K562 (cell line): Measurements from ENCODE around the gene TPD52L1. TPM values are rescaled to one million over a fixed set of nuclear protein-coding genes. Genes with fewer than 3 reads are reported as not detected.

Source experiments
- ATAC-seq: fragments of 200-7000 bp; cut with Tn5 transposase; 3 replicates; pipeline ENCODE4 v1.9.1; 2020; ENCODE audit warnings: moderate library complexity
- BruUV-seq: library from RNA; stranded (reverse); fragments of 400-500 nt; replicated peaks from 2 replicates; lab custom pipeline; 2021; lab: Mats Ljungman, UMichigan
- CTCF ChIA-PET: fragments of 300-600 bp; formaldehyde crosslinking; extraction: SDS; loops from one replicate; lab custom pipeline; 2021; ENCODE audit warnings: low intra/inter-chr PET ratio; lab: Yijun Ruan, JAX
- POLR2A ChIA-PET: fragments of 300-600, 350-650 bp; sonication (Branson Sonifier 250); formaldehyde crosslinking; extraction: SDS; loops from one replicate; lab custom pipeline; 2021; ENCODE audit warnings: antibody characterized with exemption, inconsistent platforms; lab: Yijun Ruan, JAX
- DNase-seq, 4 experiments: peaks; one replicate each; pipeline versions ENCODE4 v3.0.0 to v3.0.0-alpha.2; 2011 to 2018; ENCODE audit warnings: low spot score in 3 of 4, mixed read lengths in 3 of 4; ENCODE audit errors: extremely low read depth in 1 of 4
- FAIRE-seq: peaks from 2 replicates; lab custom pipeline; 2011; peaks lifted over from hg19 to GRCh38; lab: Jason Lieb, UNC
- H2AFZ ChIP-seq: 2 replicates; pipeline ENCODE4 v1.6.0; 2011; ENCODE audit warnings: low read depth, low read length, control low read depth, inconsistent platforms
- H3K27ac ChIP-seq: fragments of 200-600 bp; 3 replicates; pipeline ENCODE4 v1.8.0; 2011; ENCODE audit warnings: low read depth, mild to moderate bottlenecking, control low read depth, inconsistent platforms, low read length, moderate library complexity, mixed read lengths; ENCODE audit errors: extremely low read depth
- H3K27me3 ChIP-seq, 2 experiments: fragments of 300-600 bp in 1 of 2; 2 replicates in 1 of 2; 3 replicates in 1 of 2; pipeline versions ENCODE4 v1.6.0 to v1.8.0; 2011; ENCODE audit warnings: inconsistent platforms in 2 of 2, low read length in 2 of 2, mild to moderate bottlenecking in 1 of 2, mixed read lengths in 1 of 2, moderate library complexity in 1 of 2; ENCODE audit not compliant: control insufficient read depth in 2 of 2, insufficient read depth in 2 of 2
- H3K36me3 ChIP-seq: fragments of 300-600 bp; 3 replicates; pipeline ENCODE4 v1.8.0; 2011; ENCODE audit warnings: mild to moderate bottlenecking, low read length, inconsistent platforms; ENCODE audit not compliant: control insufficient read depth, insufficient read depth
- H3K4me1 ChIP-seq, 2 experiments: fragments of 200-600 bp in 1 of 2; replicated peaks in 1 of 2; 2 replicates in 1 of 2; 3 replicates in 1 of 2; pipeline versions ENCODE4 v1.5.1 to v1.8.0; 2011; ENCODE audit warnings: inconsistent platforms in 2 of 2, low read length in 2 of 2, mild to moderate bottlenecking in 1 of 2, mixed read lengths in 1 of 2, moderate library complexity in 1 of 2; ENCODE audit not compliant: control insufficient read depth in 2 of 2, insufficient read depth in 2 of 2
- H3K4me2 ChIP-seq: 2 replicates; pipeline ENCODE4 v1.6.1; 2011; ENCODE audit warnings: low read length, control low read depth, inconsistent platforms, mixed read lengths; ENCODE audit not compliant: insufficient read depth
- H3K4me3 ChIP-seq: fragments of 200-600 bp; sonication (generic), shearing (Covaris generic); 2 replicates; pipeline ENCODE4 v1.5.1; 2016; ENCODE audit warnings: control low read depth, inconsistent platforms
- H3K79me2 ChIP-seq: fragments of 200-600 bp; 3 replicates; pipeline ENCODE4 v1.8.0; 2011; ENCODE audit warnings: low read length, inconsistent platforms; ENCODE audit not compliant: control insufficient read depth, insufficient read depth
- H3K9ac ChIP-seq, 2 experiments: 2 replicates each; pipeline versions ENCODE4 v1.6.0 to v1.6.1; 2011; ENCODE audit warnings: low read depth in 2 of 2, low read length in 2 of 2, control low read depth in 1 of 2, inconsistent platforms in 1 of 2, mild to moderate bottlenecking in 1 of 2, mixed read lengths in 1 of 2; ENCODE audit not compliant: insufficient read depth in 1 of 2
- H3K9me1 ChIP-seq: one replicate; pipeline ENCODE4 v1.6.0; 2011; ENCODE audit warnings: inconsistent platforms, mild to moderate bottlenecking, low read length, moderate library complexity; ENCODE audit not compliant: control insufficient read depth, insufficient read depth
- H3K9me3 ChIP-seq: replicated peaks from 2 replicates; pipeline ENCODE4 v1.5.1; 2011; ENCODE audit warnings: low read depth, low read length, inconsistent platforms; ENCODE audit not compliant: control insufficient read depth, insufficient read depth
- H4K20me1 ChIP-seq: replicated peaks from 2 replicates; pipeline ENCODE4 v1.6.1; 2011; ENCODE audit warnings: low read length, inconsistent platforms, mixed read lengths; ENCODE audit not compliant: control insufficient read depth, insufficient read depth
- NFIC ChIP-seq: fragments of 450-650 bp; IDR thresholded peaks from 2 replicates; pipeline ENCODE4 v1.6.1; 2017; ENCODE audit warnings: mild to moderate bottlenecking, inconsistent platforms
- POLR2A ChIP-seq: fragments of 450-650 bp; conservative IDR thresholded peaks from 2 replicates; pipeline ENCODE4 v1.6.1; 2016
- POLR2B ChIP-seq: fragments of 450-650 bp; IDR thresholded peaks from 2 replicates; pipeline ENCODE4 v1.6.1; 2018; ENCODE audit warnings: low read depth; ENCODE audit not compliant: partially characterized antibody
- POLR2G ChIP-seq: fragments of 200-400 bp; formaldehyde crosslinking; IDR thresholded peaks from 2 replicates; pipeline ENCODE4 v1.6.1; 2017; ENCODE audit warnings: low read depth, mild to moderate bottlenecking, antibody characterized with exemption, low read length, moderate library complexity
- SAP30 ChIP-seq: fragments of 200-600 bp; sonication (generic); IDR thresholded peaks from 2 replicates; pipeline ENCODE4 v1.6.1; 2012; ENCODE audit warnings: borderline replicate concordance, low read depth, mild to moderate bottlenecking, moderate library complexity, low read length, control low read depth, inconsistent platforms; ENCODE audit not compliant: insufficient read depth, poor library complexity, severe bottlenecking
- SUPT5H ChIP-seq: fragments of 450-650 bp; IDR thresholded peaks from 2 replicates; pipeline ENCODE4 v1.6.1; 2016
- WGBS: fragments of 100-300 bp; shearing (Covaris generic); methylation state at CpG from one replicate; pipeline ENCODE4 v1.1.6; 2016; ENCODE audit warnings: low coverage, mixed read lengths; ENCODE audit not compliant: insufficient coverage; ENCODE audit errors: missing lambda C conversion rate; 5-methylcytosine and 5-hydroxymethylcytosine counted together
- in situ Hi-C: fragments of 300-500 bp; cut with MboI; formaldehyde crosslinking; loops from 4 replicates; pipeline ENCODE4 v1.15.0; 2018; ENCODE audit warnings: inconsistent platforms, mixed read lengths
- intact Hi-C: fragments of 100-400 bp; cut with micrococcal nuclease; formaldehyde crosslinking; loops from 2 replicates; pipeline ENCODE4 v1.14.2; 2022
- polyA plus RNA-seq, 8 experiments: library from polyadenylated mRNA; depleted of rRNA in 4 of 8; stranded (reverse) in 5 of 8; unstranded in 3 of 8; fragments of >200 nt; fragmentation: Nextera tagmentation in 2 of 8; fragmentation: Illumina TruSeq in 1 of 8; extraction: Ambion mirVana in 2 of 8; extraction: Trizol in 1 of 8; gene quantifications; 2 replicates each; pipeline versions ENCODE4 v1.2.1 to v1.2.3, GENCODE V29; 2011 to 2014; ENCODE audit warnings: inconsistent platforms in 1 of 8, missing spikeins in 1 of 8
- total RNA-seq, 7 experiments: library from RNA; depleted of rRNA in 6 of 7; stranded (reverse); fragments of >200 nt in 6 of 7; fragmentation: Illumina TruSeq in 2 of 7; extraction: Trizol in 2 of 7; gene quantifications; 2 replicates each; pipeline versions ENCODE4 v1.2.1 to v1.2.3, GENCODE V29; 2011 to 2021; ENCODE audit warnings: low replicate concordance in 1 of 7
- TF ChIP-seq, protein P1 (sequence below): fragments of 450-650 bp; formaldehyde crosslinking; IDR thresholded peaks from 2 replicates; pipeline ENCODE4 v1.4.0; 2020; ENCODE audit warnings: mild to moderate bottlenecking, moderate library complexity

The TPD52L1 gene
- total and polyA plus RNA-seq, 9 of the 15 experiments (the other 6 are each of a cell fraction or from before 2014, with no cell fraction given), result 12.9 to 149 (median 75.7) TPM

GRCh38 chr6:125273965-125274364 is 120.4 kb downstream of the TPD52L1 start:
- TF ChIP-seq NFIC (0 out of 2 replicates have a peak, but pooled peaks have one; percentile 3), SAP30 (no peak), POLR2A (peak; percentile 40), SUPT5H (0 out of 2 replicates have a peak, but pooled peaks have one; percentile 42), POLR2G (peak; percentile 12; the same call in 1 of the 2 replicates), POLR2B (peak; percentile 24)
- TF ChIP-seq, protein P1, sequence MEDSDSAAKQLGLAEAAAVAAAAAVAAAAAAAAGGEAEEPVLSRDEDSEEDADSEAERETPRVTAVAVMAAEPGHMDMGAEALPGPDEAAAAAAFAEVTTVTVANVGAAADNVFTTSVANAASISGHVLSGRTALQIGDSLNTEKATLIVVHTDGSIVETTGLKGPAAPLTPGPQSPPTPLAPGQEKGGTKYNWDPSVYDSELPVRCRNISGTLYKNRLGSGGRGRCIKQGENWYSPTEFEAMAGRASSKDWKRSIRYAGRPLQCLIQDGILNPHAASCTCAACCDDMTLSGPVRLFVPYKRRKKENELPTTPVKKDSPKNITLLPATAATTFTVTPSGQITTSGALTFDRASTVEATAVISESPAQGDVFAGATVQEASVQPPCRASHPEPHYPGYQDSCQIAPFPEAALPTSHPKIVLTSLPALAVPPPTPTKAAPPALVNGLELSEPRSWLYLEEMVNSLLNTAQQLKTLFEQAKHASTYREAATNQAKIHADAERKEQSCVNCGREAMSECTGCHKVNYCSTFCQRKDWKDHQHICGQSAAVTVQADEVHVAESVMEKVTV, result no peak
- H4K20me1 ChIP-seq, result 0 out of 2 replicates have a peak, but pooled peaks cover 3% of the 10 kb centered on the region
- H2AFZ ChIP-seq, result no peak overlapping the region
- no TSS peak for BruUV-seq
- H3K36me3 ChIP-seq, result peaks cover 74% of the 10 kb centered on the region
- H3K79me2 ChIP-seq, result peaks cover 8% of the 10 kb centered on the region; the same call in 2 of the 3 replicates
- no peak overlapping the region for H3K4me2 ChIP-seq
- no peak for DNase-seq
- peak; percentile 45 for ATAC-seq
- FAIRE-seq, result no peak
- no peaks in the 10 kb centered on the region for H3K9me3 ChIP-seq
- CTCF ChIA-PET, result no interaction called here
- H3K27me3 ChIP-seq, result no peaks in the 10 kb centered on the region
- H3K4me1 ChIP-seq, result no peaks in the 10 kb centered on the region
- whole genome bisulfite sequencing, result 92% methylated on average over 6 of the region's 7 CpGs
- H3K4me3 ChIP-seq, result no peak overlapping the region
- H3K9ac ChIP-seq, result no peak overlapping the region
- H3K27ac ChIP-seq, result no peak overlapping the region
- no peaks in the 10 kb centered on the region for H3K9me1 ChIP-seq
- POLR2A ChIA-PET, result interaction anchor here (0.6 to 1.6 kb wide), 4 partner anchors 8 to 700 kb away, joined by 3 to 5 read pairs (median 4); no protein-coding TSS in a partner anchor
- in situ Hi-C loops (no loop called here), intact Hi-C loops (no loop called here)
